Endothelial cell of umbilical vein (primary cell): ENCODE measurements around the gene RIT2. TPM values are rescaled to one million over a fixed set of nuclear protein-coding genes. Genes with fewer than 3 reads are reported as not detected.

Experiments used
- BruUV-seq: library from RNA; stranded (reverse); fragments of 400-500 nt; replicated peaks from 2 replicates; lab custom pipeline; 2021; lab: Mats Ljungman, UMichigan
- CTCF ChIA-PET: fragments of 300-600, 350-600 bp; sonication (Branson Sonifier 250); formaldehyde crosslinking; loops from one replicate; lab custom pipeline; 2021; ENCODE audit warnings: antibody characterized with exemption, inconsistent platforms; lab: Charles Lee
- POLR2A ChIA-PET: fragments of 300-600, 350-600 bp; sonication (Branson Sonifier 250); formaldehyde crosslinking; loops from one replicate; lab custom pipeline; 2021; ENCODE audit warnings: antibody characterized with exemption, inconsistent platforms; lab: Charles Lee
- DNase-seq: peaks from one replicate; pipeline ENCODE4 v3.0.0-alpha.2; 2011; ENCODE audit warnings: low read depth, low spot score
- FAIRE-seq: peaks from 2 replicates; lab custom pipeline; 2011; peaks lifted over from hg19 to GRCh38; lab: Jason Lieb, UNC
- H2AFZ ChIP-seq: 2 replicates; pipeline ENCODE4 v1.6.0; 2012; ENCODE audit warnings: low read depth, low read length, control low read depth, inconsistent platforms
- H3K27ac ChIP-seq: 2 replicates; pipeline ENCODE4 v1.5.1; 2011; ENCODE audit warnings: low read depth, mild to moderate bottlenecking, control low read depth, low read length, moderate library complexity; ENCODE audit not compliant: insufficient read depth
- H3K27me3 ChIP-seq, 2 experiments: 2 replicates each; pipeline versions ENCODE4 v1.6.0 to v1.6.1; 2011; ENCODE audit warnings: low read length in 2 of 2, mixed read lengths in 1 of 2; ENCODE audit not compliant: control insufficient read depth in 2 of 2, insufficient read depth in 2 of 2
- H3K36me3 ChIP-seq, 2 experiments: 2 replicates in 1 of 2; 3 replicates in 1 of 2; pipeline ENCODE4 v1.5.1; 2011; ENCODE audit warnings: low read length in 2 of 2, mild to moderate bottlenecking in 1 of 2, moderate library complexity in 1 of 2; ENCODE audit not compliant: control insufficient read depth in 2 of 2, insufficient read depth in 2 of 2; ENCODE audit errors: extremely low read depth in 1 of 2
- H3K4me1 ChIP-seq: 3 replicates; pipeline ENCODE4 v1.5.1; 2011; ENCODE audit warnings: mild to moderate bottlenecking, low read length; ENCODE audit not compliant: control insufficient read depth, insufficient read depth; ENCODE audit errors: extremely low read depth
- H3K4me2 ChIP-seq: 2 replicates; pipeline ENCODE4 v1.6.1; 2011; ENCODE audit warnings: low read length, control low read depth, mixed read lengths; ENCODE audit not compliant: insufficient read depth
- H3K4me3 ChIP-seq, 3 experiments: fragments of 200-600 bp in 1 of 3; sonication (generic), shearing (Covaris generic) in 1 of 3; replicated peaks in 1 of 3; 2 replicates each; pipeline ENCODE4 v1.5.1; 2011 to 2016; ENCODE audit warnings: control low read depth in 3 of 3, low read length in 3 of 3, mild to moderate bottlenecking in 2 of 3, inconsistent platforms in 1 of 3, low read depth in 1 of 3, moderate library complexity in 1 of 3; ENCODE audit not compliant: insufficient read depth in 1 of 3
- H3K79me2 ChIP-seq: 2 replicates; pipeline ENCODE4 v1.6.0; 2012; ENCODE audit warnings: low read length, inconsistent platforms; ENCODE audit not compliant: control insufficient read depth, insufficient read depth
- H3K9ac ChIP-seq: replicated peaks from 2 replicates; pipeline ENCODE3; 2011; ENCODE audit warnings: low read length, control low read depth; ENCODE audit not compliant: insufficient read depth; ENCODE audit errors: extremely low read depth
- H3K9me1 ChIP-seq: replicated peaks from 3 replicates; pipeline ENCODE4 v1.6.0; 2011; ENCODE audit warnings: mild to moderate bottlenecking, low read length; ENCODE audit not compliant: control insufficient read depth, insufficient read depth; ENCODE audit errors: extremely low read depth
- H3K9me3 ChIP-seq: replicated peaks from 2 replicates; pipeline ENCODE4 v1.5.1; 2012; ENCODE audit warnings: low read length, inconsistent platforms; ENCODE audit not compliant: control insufficient read depth, insufficient read depth
- H4K20me1 ChIP-seq: replicated peaks from 2 replicates; pipeline ENCODE3; 2011; ENCODE audit warnings: mild to moderate bottlenecking, low read length; ENCODE audit not compliant: control insufficient read depth, insufficient read depth; ENCODE audit errors: extremely low read depth
- EZH2 ChIP-seq: IDR thresholded peaks from 2 replicates; pipeline ENCODE4 v1.6.1; 2012; ENCODE audit warnings: borderline replicate concordance, low read depth, mild to moderate bottlenecking, moderate library complexity, low read length, inconsistent platforms; ENCODE audit not compliant: severe bottlenecking
- FOS ChIP-seq: IDR thresholded peaks from 2 replicates; pipeline ENCODE4 v1.6.1; 2011; ENCODE audit warnings: mild to moderate bottlenecking, low read length, moderate library complexity, borderline replicate concordance; ENCODE audit not compliant: insufficient read depth
- GATA2 ChIP-seq: IDR thresholded peaks from 2 replicates; pipeline ENCODE4 v1.7.0; 2011; ENCODE audit warnings: low read depth, mild to moderate bottlenecking, moderate library complexity, mixed read lengths, low read length; ENCODE audit not compliant: insufficient read length, insufficient read depth
- JUN ChIP-seq: IDR thresholded peaks from 2 replicates; pipeline ENCODE4 v1.6.1; 2011; ENCODE audit warnings: borderline replicate concordance, low read depth; ENCODE audit not compliant: insufficient read length, insufficient read depth
- MAX ChIP-seq: IDR thresholded peaks from 2 replicates; pipeline ENCODE4 v1.6.1; 2011; ENCODE audit not compliant: insufficient read depth, insufficient read length
- MYC ChIP-seq: IDR thresholded peaks from one replicate; pipeline ENCODE4 v1.6.1; 2011; ENCODE audit warnings: mild to moderate bottlenecking, low read depth, low read length
- POLR2A ChIP-seq: IDR thresholded peaks from 2 replicates; pipeline ENCODE4 v1.6.1; 2012; ENCODE audit warnings: low read depth, mild to moderate bottlenecking, control low read depth, low read length
- POLR2AphosphoS5 ChIP-seq: IDR thresholded peaks from 2 replicates; pipeline ENCODE4 v1.6.1; 2012; ENCODE audit warnings: low read depth, mild to moderate bottlenecking, control low read depth, low read length, moderate library complexity; ENCODE audit not compliant: insufficient read depth
- dilution Hi-C: fragments of 300-500 bp; cut with MboI; formaldehyde crosslinking; loops from one replicate; pipeline ENCODE4 v1.15.0; 2019; ENCODE audit warnings: low sequenced_read_pairs; ENCODE audit not compliant: extremely low pct_ligation_motif_present
- intact Hi-C: fragments of 100-400 bp; cut with micrococcal nuclease; formaldehyde crosslinking; loops from one replicate; pipeline ENCODE4 v1.10.0; 2022
- polyA plus RNA-seq, 4 experiments: library from polyadenylated mRNA; depleted of rRNA in 3 of 4; stranded (reverse) in 3 of 4; unstranded in 1 of 4; fragments of >200 nt; gene quantifications; 2 replicates each; pipeline versions ENCODE4 v1.2.1 to v1.2.3, GENCODE V29; 2011 to 2012; ENCODE audit warnings: missing spikeins in 1 of 4
- total RNA-seq: library from RNA; stranded (reverse); gene quantifications from 2 replicates; pipeline ENCODE4 v1.2.3, GENCODE V29; 2021
- TF ChIP-seq, protein P1 (sequence below), 2 donors: IDR thresholded peaks; 1 replicate in 1 of 2; 2 replicates in 1 of 2; pipeline ENCODE4 v1.5.1; 2011; ENCODE audit warnings: low read length in 2 of 2, mild to moderate bottlenecking in 2 of 2, moderate library complexity in 2 of 2, control low read depth in 1 of 2, inconsistent platforms in 1 of 2, low read depth in 1 of 2; ENCODE audit not compliant: insufficient read depth in 1 of 2; ENCODE audit errors: extremely low read depth in 1 of 2

The RIT2 gene
- total and polyA plus RNA-seq, 2 donors (not counting 3 experiments of a cell fraction or from before 2014, with no cell fraction given), result not detected

GRCh38 chr18:42906761-42907160, 208.7 kb downstream of the RIT2 start:
- FAIRE-seq (no peak), DNase-seq (no peak)
- Histone ChIP-seq H3K4me2 (no peak overlapping the region), H3K4me3 (no peak overlapping the region), H3K4me1 (no peaks in the 10 kb centered on the region), H4K20me1 (no peaks in the 10 kb centered on the region), H3K9ac (no peak overlapping the region), H3K27ac (no peak overlapping the region), H3K9me1 (no peaks in the 10 kb centered on the region), H3K27me3 (no peaks in the 10 kb centered on the region), H3K9me3 (no peaks in the 10 kb centered on the region), H2AFZ (no peak overlapping the region), H3K79me2 (no peaks in the 10 kb centered on the region), H3K36me3 (no peaks in the 10 kb centered on the region)
- CTCF ChIA-PET, result no interaction called here
- no TSS peak for BruUV-seq
- POLR2A ChIA-PET, result no interaction called here
- TF ChIP-seq JUN (no peak), EZH2 (no peak), MAX (no peak), POLR2A (no peak), FOS (no peak), MYC (no peak), POLR2AphosphoS5 (no peak), GATA2 (no peak)
- TF ChIP-seq, protein P1, sequence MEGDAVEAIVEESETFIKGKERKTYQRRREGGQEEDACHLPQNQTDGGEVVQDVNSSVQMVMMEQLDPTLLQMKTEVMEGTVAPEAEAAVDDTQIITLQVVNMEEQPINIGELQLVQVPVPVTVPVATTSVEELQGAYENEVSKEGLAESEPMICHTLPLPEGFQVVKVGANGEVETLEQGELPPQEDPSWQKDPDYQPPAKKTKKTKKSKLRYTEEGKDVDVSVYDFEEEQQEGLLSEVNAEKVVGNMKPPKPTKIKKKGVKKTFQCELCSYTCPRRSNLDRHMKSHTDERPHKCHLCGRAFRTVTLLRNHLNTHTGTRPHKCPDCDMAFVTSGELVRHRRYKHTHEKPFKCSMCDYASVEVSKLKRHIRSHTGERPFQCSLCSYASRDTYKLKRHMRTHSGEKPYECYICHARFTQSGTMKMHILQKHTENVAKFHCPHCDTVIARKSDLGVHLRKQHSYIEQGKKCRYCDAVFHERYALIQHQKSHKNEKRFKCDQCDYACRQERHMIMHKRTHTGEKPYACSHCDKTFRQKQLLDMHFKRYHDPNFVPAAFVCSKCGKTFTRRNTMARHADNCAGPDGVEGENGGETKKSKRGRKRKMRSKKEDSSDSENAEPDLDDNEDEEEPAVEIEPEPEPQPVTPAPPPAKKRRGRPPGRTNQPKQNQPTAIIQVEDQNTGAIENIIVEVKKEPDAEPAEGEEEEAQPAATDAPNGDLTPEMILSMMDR (IDR thresholded peaks at IDR 0.05; ENCODE audit: extremely low read depth in 1 of 2, insufficient read depth in 1 of 2, low read depth in 1 of 2, low read length in 2 of 2), result no peak
- dilution Hi-C loops, result no loop called here
- intact Hi-C loops, result no loop called here
